Measurements from ENCODE around the gene ZBTB25.

Gene ZBTB25

GRCh38 chr14:64444984-64445845 is 58.4 kb downstream of the ZBTB25 start:
- no peak for DNase-seq (ENCODE audit: low read depth, low spot score)
- no peaks in the 10 kb centered on the region for H3K9me3 ChIP-seq (ENCODE audit: insufficient read depth, low read length)
- H3K36me3 ChIP-seq (ENCODE audit: insufficient read depth, insufficient read length, low read length), result peaks cover 79% of the 10 kb centered on the region
- no peak overlapping the region for H3K4me3 ChIP-seq (ENCODE audit: insufficient read length, low read depth)
- no peak for TF ChIP-seq SUZ12 (IDR thresholded peaks at IDR 0.05; ENCODE audit: extremely low read depth, insufficient read depth, insufficient read length)
- TF ChIP-seq ZNF274 (IDR thresholded peaks at IDR 0.05; ENCODE audit: low read depth, low read length), result no peak
- no peak for TF ChIP-seq YY1 (IDR thresholded peaks at IDR 0.05; ENCODE audit: insufficient read depth, insufficient read length)
- H3K27me3 ChIP-seq (ENCODE audit: insufficient read depth, insufficient read length), result no peaks in the 10 kb centered on the region
- no peaks in the 10 kb centered on the region for H3K4me1 ChIP-seq (ENCODE audit: insufficient read depth, insufficient read length)
- H3K9ac ChIP-seq (ENCODE audit: insufficient read length, low read depth), result no peak overlapping the region

GRCh38 chr14:64444140-64444539 is 59.5 kb downstream of the ZBTB25 start:
- Histone ChIP-seq H3K36me3 (ENCODE audit: insufficient read depth, insufficient read length, low read length) (peaks cover 76% of the 10 kb centered on the region), H3K9ac (ENCODE audit: insufficient read length, low read depth) (no peak overlapping the region), H3K4me1 (ENCODE audit: insufficient read depth, insufficient read length) (no peaks in the 10 kb centered on the region), H3K4me3 (ENCODE audit: insufficient read length, low read depth) (no peak overlapping the region), H3K27me3 (ENCODE audit: insufficient read depth, insufficient read length) (no peaks in the 10 kb centered on the region), H3K9me3 (ENCODE audit: insufficient read depth, low read length) (no peaks in the 10 kb centered on the region)
- TF ChIP-seq YY1 (IDR thresholded peaks at IDR 0.05; ENCODE audit: insufficient read depth, insufficient read length) (no peak), SUZ12 (IDR thresholded peaks at IDR 0.05; ENCODE audit: extremely low read depth, insufficient read depth, insufficient read length) (no peak), ZNF274 (IDR thresholded peaks at IDR 0.05; ENCODE audit: low read depth, low read length) (no peak)
- no peak for DNase-seq (ENCODE audit: low read depth, low spot score)

- Histone ChIP-seq H3K27me3 (ENCODE audit: insufficient read depth, insufficient read length) (no peaks in the 10 kb centered on the region), H3K36me3 (ENCODE audit: insufficient read depth, insufficient read length, low read length) (peaks cover 75% of the 10 kb centered on the region), H3K9ac (ENCODE audit: insufficient read length, low read depth) (no peak overlapping the region), H3K9me3 (ENCODE audit: insufficient read depth, low read length) (no peaks in the 10 kb centered on the region), H3K4me1 (ENCODE audit: insufficient read depth, insufficient read length) (no peaks in the 10 kb centered on the region), H3K4me3 (ENCODE audit: insufficient read length, low read depth) (no peak overlapping the region)
- DNase-seq (ENCODE audit: low read depth, low spot score), result no peak
- TF ChIP-seq ZNF274 (IDR thresholded peaks at IDR 0.05; ENCODE audit: low read depth, low read length) (no peak), SUZ12 (IDR thresholded peaks at IDR 0.05; ENCODE audit: extremely low read depth, insufficient read depth, insufficient read length) (no peak), YY1 (IDR thresholded peaks at IDR 0.05; ENCODE audit: insufficient read depth, insufficient read length) (no peak)
Observed at GRCh38 chr14:64442300-64442988, 61.2 kb downstream of the ZBTB25 start.

- no peak for DNase-seq (ENCODE audit: low read depth, low spot score)
- no peaks in the 10 kb centered on the region for H3K4me1 ChIP-seq (ENCODE audit: insufficient read depth, insufficient read length)
Observed at GRCh38 chr14:64440494-64440893, 63.1 kb downstream of the ZBTB25 start.

GRCh38 chr14:64439141-64439540 is 64.5 kb downstream of the ZBTB25 start:
- peaks cover 84% of the 10 kb centered on the region for H3K36me3 ChIP-seq (ENCODE audit: insufficient read depth, insufficient read length, low read length)
- TF ChIP-seq SUZ12 (IDR thresholded peaks at IDR 0.05; ENCODE audit: extremely low read depth, insufficient read depth, insufficient read length), result no peak
- TF ChIP-seq ZNF274 (IDR thresholded peaks at IDR 0.05; ENCODE audit: low read depth, low read length), result no peak
- TF ChIP-seq YY1 (IDR thresholded peaks at IDR 0.05; ENCODE audit: insufficient read depth, insufficient read length), result no peak

More at GRCh38 chr14:64440494-64440893, 63.1 kb downstream of the ZBTB25 start:
- no peak overlapping the region for H3K4me3 ChIP-seq (ENCODE audit: insufficient read length, low read depth)
- peaks cover 87% of the 10 kb centered on the region for H3K36me3 ChIP-seq (ENCODE audit: insufficient read depth, insufficient read length, low read length)
- no peaks in the 10 kb centered on the region for H3K27me3 ChIP-seq (ENCODE audit: insufficient read depth, insufficient read length)
- H3K9ac ChIP-seq (ENCODE audit: insufficient read length, low read depth), result no peak overlapping the region
- TF ChIP-seq YY1 (IDR thresholded peaks at IDR 0.05; ENCODE audit: insufficient read depth, insufficient read length) (no peak), ZNF274 (IDR thresholded peaks at IDR 0.05; ENCODE audit: low read depth, low read length) (no peak), SUZ12 (IDR thresholded peaks at IDR 0.05; ENCODE audit: extremely low read depth, insufficient read depth, insufficient read length) (no peak)
- no peaks in the 10 kb centered on the region for H3K9me3 ChIP-seq (ENCODE audit: insufficient read depth, low read length)

GRCh38 chr14:64438181-64438841 is 65.3 kb downstream of the ZBTB25 start:
- TF ChIP-seq YY1 (IDR thresholded peaks at IDR 0.05; ENCODE audit: insufficient read depth, insufficient read length), result no peak
- no peak for TF ChIP-seq ZNF274 (IDR thresholded peaks at IDR 0.05; ENCODE audit: low read depth, low read length)
- no peak for TF ChIP-seq SUZ12 (IDR thresholded peaks at IDR 0.05; ENCODE audit: extremely low read depth, insufficient read depth, insufficient read length)
- Histone ChIP-seq H3K4me1 (ENCODE audit: insufficient read depth, insufficient read length) (no peaks in the 10 kb centered on the region), H3K9me3 (ENCODE audit: insufficient read depth, low read length) (no peaks in the 10 kb centered on the region), H3K36me3 (ENCODE audit: insufficient read depth, insufficient read length, low read length) (peaks cover 84% of the 10 kb centered on the region), H3K4me3 (ENCODE audit: insufficient read length, low read depth) (no peak overlapping the region), H3K9ac (ENCODE audit: insufficient read length, low read depth) (no peak overlapping the region), H3K27me3 (ENCODE audit: insufficient read depth, insufficient read length) (no peaks in the 10 kb centered on the region)
- no peak for DNase-seq (ENCODE audit: low read depth, low spot score)

More at GRCh38 chr14:64439141-64439540, 64.5 kb downstream of the ZBTB25 start:
- Histone ChIP-seq H3K4me3 (ENCODE audit: insufficient read length, low read depth) (no peak overlapping the region), H3K9ac (ENCODE audit: insufficient read length, low read depth) (no peak overlapping the region), H3K27me3 (ENCODE audit: insufficient read depth, insufficient read length) (no peaks in the 10 kb centered on the region), H3K9me3 (ENCODE audit: insufficient read depth, low read length) (no peaks in the 10 kb centered on the region), H3K4me1 (ENCODE audit: insufficient read depth, insufficient read length) (no peaks in the 10 kb centered on the region)
- no peak for DNase-seq (ENCODE audit: low read depth, low spot score)

Measured in NT2/D1 (cell line).